Measurements from ENCODE around the gene ZNF662.

The ZNF662 gene

GRCh38 chr3:42942693-42943092 lies 36.8 kb downstream of the ZNF662 start:
- DNase-seq: no peak

- DNase-seq: no peak
These were observed 40.1 kb downstream of the ZNF662 start for GRCh38 chr3:42946050-42946449.

- no peak for DNase-seq
These were observed 51.6 kb downstream of the ZNF662 start for GRCh38 chr3:42957573-42957972.

GRCh38 chr3:42960282-42960681 lies 54.3 kb downstream of the ZNF662 start:
- DNase-seq: no peak

- DNase-seq: no peak
These were observed 54.8 kb downstream of the ZNF662 start for GRCh38 chr3:42960786-42961185.

GRCh38 chr3:42961633-42962032 lies 55.7 kb downstream of the ZNF662 start:
- DNase-seq: peak in 1 of 2 donors; percentile 52

GRCh38 chr3:42963269-42963668 lies 57.3 kb downstream of the ZNF662 start:
- no peak for DNase-seq

- no peak for DNase-seq
These were observed 58.3 kb downstream of the ZNF662 start for GRCh38 chr3:42964266-42964665.
